HepG2 (cell line): ENCODE measurements around the gene EFCAB8. TPM values are rescaled to one million over a fixed set of nuclear protein-coding genes. Genes with fewer than 3 reads are reported as not detected.

Source experiments
- CBX1 ChIP-seq: IDR thresholded peaks from one replicate; pipeline ENCODE4 v1.6.1; 2016; ENCODE audit warnings: antibody characterized with exemption, low read depth
- FOXK1 ChIP-seq: sonication (generic); formaldehyde crosslinking; IDR thresholded peaks from 2 replicates; pipeline ENCODE4 v1.4.0; 2020; ENCODE audit warnings: low read depth, missing genetic modification reagents, borderline replicate concordance
- HDAC1 ChIP-seq: sonication (generic); formaldehyde crosslinking; IDR thresholded peaks from 2 replicates; pipeline ENCODE4 v1.5.1; 2020; ENCODE audit warnings: mild to moderate bottlenecking, missing genetic modification reagents
- KDM1A ChIP-seq: IDR thresholded peaks from 2 replicates; pipeline ENCODE4 v1.6.1; 2016; ENCODE audit warnings: missing compliant biosample characterization
- NR1H2 ChIP-seq: sonication (generic); formaldehyde crosslinking; IDR thresholded peaks from 2 replicates; pipeline ENCODE4 v1.8.1; 2022; ENCODE audit warnings: low read depth, missing genetic modification reagents, borderline replicate concordance
- ONECUT2 ChIP-seq: sonication (generic); formaldehyde crosslinking; IDR thresholded peaks from 2 replicates; pipeline ENCODE4 v1.4.0; 2020; ENCODE audit warnings: missing genetic modification reagents
- PHF20 ChIP-seq: sonication (generic); formaldehyde crosslinking; IDR thresholded peaks from 2 replicates; pipeline ENCODE4 v1.5.0; 2020; ENCODE audit warnings: mild to moderate bottlenecking, missing genetic modification reagents
- TGIF2 ChIP-seq: IDR thresholded peaks from 2 replicates; pipeline ENCODE4 v1.6.1; 2016; ENCODE audit warnings: control low read depth, missing compliant biosample characterization
- ZNF207 ChIP-seq: fragments of 450-650 bp; IDR thresholded peaks from 2 replicates; pipeline ENCODE4 v1.6.1; 2016; ENCODE audit warnings: antibody characterized with exemption, borderline replicate concordance
- ZNF792 ChIP-seq: IDR thresholded peaks from 2 replicates; pipeline ENCODE4 v1.6.1; 2016
- ZSCAN20 ChIP-seq: sonication (generic); formaldehyde crosslinking; IDR thresholded peaks from 2 replicates; pipeline ENCODE4 v1.4.0; 2020; ENCODE audit warnings: missing genetic modification reagents, mild to moderate bottlenecking, borderline replicate concordance
- polyA plus RNA-seq, 8 experiments: library from polyadenylated mRNA; depleted of rRNA in 3 of 8; stranded (reverse) in 7 of 8; unstranded in 1 of 8; fragments of >200 nt; fragmentation: Illumina TruSeq in 4 of 8; extraction: Trizol in 4 of 8; gene quantifications; 2 replicates each; pipeline versions ENCODE4 v1.2.1 to v1.2.3, GENCODE V29; 2011 to 2016; ENCODE audit warnings: low read depth in 4 of 8, missing spikeins in 1 of 8, mixed read lengths in 1 of 8; ENCODE audit not compliant: insufficient read depth in 1 of 8
- total RNA-seq, 5 experiments: library from RNA; depleted of rRNA; stranded (reverse); fragments of >200 nt; fragmentation: Illumina TruSeq; extraction: Trizol; gene quantifications; 2 replicates each; pipeline ENCODE4 v1.2.3, GENCODE V29; 2016; ENCODE audit warnings: low read depth in 1 of 5
- TF ChIP-seq, protein P1 (sequence below): sonication (generic); formaldehyde crosslinking; IDR thresholded peaks from 2 replicates; pipeline ENCODE4 v1.4.0; 2020; ENCODE audit warnings: missing genetic modification reagents
- TF ChIP-seq, protein P2 (sequence below): conservative IDR thresholded peaks from 2 replicates; pipeline ENCODE4 v1.6.1; 2018; ENCODE audit warnings: missing genetic modification reagents

Gene EFCAB8
- total and polyA plus RNA-seq, 2 of the 13 experiments (the other 11 are each of a cell fraction or from before 2014, with no cell fraction given), result 0.15 to 0.22 TPM

DNA sequence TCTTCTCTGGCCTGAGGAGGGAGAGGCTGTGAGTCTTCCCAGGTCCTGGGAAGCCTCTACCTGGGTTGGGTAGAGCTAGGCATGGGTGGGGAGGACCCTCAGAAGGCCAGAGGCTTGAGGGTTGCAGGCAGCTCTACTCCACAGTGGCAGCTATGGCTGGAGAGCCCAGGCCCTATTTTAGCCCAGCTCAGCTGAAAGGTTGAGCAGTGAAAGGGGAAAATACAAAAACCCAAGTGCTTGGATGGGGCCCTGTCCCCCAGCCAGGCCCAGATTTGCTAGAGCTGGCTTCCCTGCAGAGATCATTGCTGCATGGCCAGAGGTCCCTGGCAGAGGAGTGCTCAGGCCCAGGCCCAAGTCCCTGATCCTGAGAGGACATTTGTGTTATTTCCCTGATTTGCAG lies 99.9 kb downstream of the EFCAB8 start (continued):
- TF ChIP-seq, protein P1, sequence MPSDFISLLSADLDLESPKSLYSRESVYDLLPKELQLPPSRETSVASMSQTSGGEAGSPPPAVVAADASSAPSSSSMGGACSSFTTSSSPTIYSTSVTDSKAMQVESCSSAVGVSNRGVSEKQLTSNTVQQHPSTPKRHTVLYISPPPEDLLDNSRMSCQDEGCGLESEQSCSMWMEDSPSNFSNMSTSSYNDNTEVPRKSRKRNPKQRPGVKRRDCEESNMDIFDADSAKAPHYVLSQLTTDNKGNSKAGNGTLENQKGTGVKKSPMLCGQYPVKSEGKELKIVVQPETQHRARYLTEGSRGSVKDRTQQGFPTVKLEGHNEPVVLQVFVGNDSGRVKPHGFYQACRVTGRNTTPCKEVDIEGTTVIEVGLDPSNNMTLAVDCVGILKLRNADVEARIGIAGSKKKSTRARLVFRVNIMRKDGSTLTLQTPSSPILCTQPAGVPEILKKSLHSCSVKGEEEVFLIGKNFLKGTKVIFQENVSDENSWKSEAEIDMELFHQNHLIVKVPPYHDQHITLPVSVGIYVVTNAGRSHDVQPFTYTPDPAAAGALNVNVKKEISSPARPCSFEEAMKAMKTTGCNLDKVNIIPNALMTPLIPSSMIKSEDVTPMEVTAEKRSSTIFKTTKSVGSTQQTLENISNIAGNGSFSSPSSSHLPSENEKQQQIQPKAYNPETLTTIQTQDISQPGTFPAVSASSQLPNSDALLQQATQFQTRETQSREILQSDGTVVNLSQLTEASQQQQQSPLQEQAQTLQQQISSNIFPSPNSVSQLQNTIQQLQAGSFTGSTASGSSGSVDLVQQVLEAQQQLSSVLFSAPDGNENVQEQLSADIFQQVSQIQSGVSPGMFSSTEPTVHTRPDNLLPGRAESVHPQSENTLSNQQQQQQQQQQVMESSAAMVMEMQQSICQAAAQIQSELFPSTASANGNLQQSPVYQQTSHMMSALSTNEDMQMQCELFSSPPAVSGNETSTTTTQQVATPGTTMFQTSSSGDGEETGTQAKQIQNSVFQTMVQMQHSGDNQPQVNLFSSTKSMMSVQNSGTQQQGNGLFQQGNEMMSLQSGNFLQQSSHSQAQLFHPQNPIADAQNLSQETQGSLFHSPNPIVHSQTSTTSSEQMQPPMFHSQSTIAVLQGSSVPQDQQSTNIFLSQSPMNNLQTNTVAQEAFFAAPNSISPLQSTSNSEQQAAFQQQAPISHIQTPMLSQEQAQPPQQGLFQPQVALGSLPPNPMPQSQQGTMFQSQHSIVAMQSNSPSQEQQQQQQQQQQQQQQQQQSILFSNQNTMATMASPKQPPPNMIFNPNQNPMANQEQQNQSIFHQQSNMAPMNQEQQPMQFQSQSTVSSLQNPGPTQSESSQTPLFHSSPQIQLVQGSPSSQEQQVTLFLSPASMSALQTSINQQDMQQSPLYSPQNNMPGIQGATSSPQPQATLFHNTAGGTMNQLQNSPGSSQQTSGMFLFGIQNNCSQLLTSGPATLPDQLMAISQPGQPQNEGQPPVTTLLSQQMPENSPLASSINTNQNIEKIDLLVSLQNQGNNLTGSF (CRISPR knock-in tag), result no peak
- TF ChIP-seq ZSCAN20 (CRISPR knock-in tag) (no peak), PHF20 (no peak), NR1H2 (no peak), ZNF207 (no peak), ONECUT2 (CRISPR knock-in tag) (no peak), CBX1 (no peak), FOXK1 (CRISPR knock-in tag) (no peak), HDAC1 (CRISPR knock-in tag) (no peak), ZNF792 (CRISPR knock-in tag) (no peak), TGIF2 (CRISPR knock-in tag) (no peak), KDM1A (CRISPR knock-in tag) (no peak)
- TF ChIP-seq, protein P2, sequence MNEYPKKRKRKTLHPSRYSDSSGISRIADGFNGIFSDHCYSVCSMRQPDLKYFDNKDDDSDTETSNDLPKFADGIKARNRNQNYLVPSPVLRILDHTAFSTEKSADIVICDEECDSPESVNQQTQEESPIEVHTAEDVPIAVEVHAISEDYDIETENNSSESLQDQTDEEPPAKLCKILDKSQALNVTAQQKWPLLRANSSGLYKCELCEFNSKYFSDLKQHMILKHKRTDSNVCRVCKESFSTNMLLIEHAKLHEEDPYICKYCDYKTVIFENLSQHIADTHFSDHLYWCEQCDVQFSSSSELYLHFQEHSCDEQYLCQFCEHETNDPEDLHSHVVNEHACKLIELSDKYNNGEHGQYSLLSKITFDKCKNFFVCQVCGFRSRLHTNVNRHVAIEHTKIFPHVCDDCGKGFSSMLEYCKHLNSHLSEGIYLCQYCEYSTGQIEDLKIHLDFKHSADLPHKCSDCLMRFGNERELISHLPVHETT (CRISPR knock-in tag), result no peak
